SK-N-SH (cell line): ENCODE measurements around the gene THAP2. TPM values are rescaled to one million over a fixed set of nuclear protein-coding genes. Genes with fewer than 3 reads are reported as not detected.
"Not testable (repeated sequence)": the region's sequence is repeated elsewhere in the genome, so short reads cannot be mapped to it uniquely, and the experiment has no call there.

Experiments
- CTCF ChIA-PET: fragments of 300-600, 350-600 bp; formaldehyde crosslinking; extraction: SDS; loops from one replicate; lab custom pipeline; 2021; lab: Yijun Ruan, JAX
- POLR2A ChIA-PET: fragments of 350-600 bp; sonication (Branson Sonifier 250); formaldehyde crosslinking; extraction: SDS; loops from one replicate; lab custom pipeline; 2020; ENCODE audit warnings: antibody characterized with exemption, inconsistent platforms; lab: Yijun Ruan, JAX
- DNase-seq: peaks from one replicate; pipeline ENCODE4 v3.0.0; 2012
- H2AFZ ChIP-seq: fragments of 200-600 bp; sonication (generic); 2 replicates; pipeline ENCODE4 v1.8.1; 2016; ENCODE audit warnings: antibody characterized with exemption, mild to moderate bottlenecking, low read depth
- H3F3A ChIP-seq: fragments of 200-600 bp; sonication (generic); replicated peaks from 2 replicates; pipeline ENCODE3; 2016; ENCODE audit warnings: antibody characterized with exemption, mild to moderate bottlenecking; ENCODE audit not compliant: insufficient read depth
- H3K27ac ChIP-seq, 2 experiments: fragments of 200-500 bp in 1 of 2; fragments of 200-600 bp in 1 of 2; sonication (Bioruptor generic) in 1 of 2; sonication (generic), shearing (Covaris generic) in 1 of 2; 2 replicates each; pipeline versions ENCODE4 v1.5.1 to v1.6.1; 2014 to 2016; ENCODE audit warnings: low read depth in 2 of 2, inconsistent platforms in 1 of 2, low read length in 1 of 2, mild to moderate bottlenecking in 1 of 2, mixed read lengths in 1 of 2
- H3K27me3 ChIP-seq: fragments of 200-600 bp; sonication (generic), shearing (Covaris generic); 2 replicates; pipeline ENCODE4 v1.6.1; 2016; ENCODE audit warnings: mixed run types; ENCODE audit not compliant: insufficient read depth
- H3K36me3 ChIP-seq, 2 experiments: fragments of 200-500 bp in 1 of 2; fragments of 200-600 bp in 1 of 2; sonication (Bioruptor generic) in 1 of 2; sonication (generic) in 1 of 2; replicated peaks in 1 of 2; 2 replicates each; pipeline versions ENCODE3 to v1.5.1; 2014 to 2016; ENCODE audit warnings: low read length in 1 of 2, mild to moderate bottlenecking in 1 of 2; ENCODE audit not compliant: insufficient read depth in 2 of 2, control insufficient read depth in 1 of 2
- H3K4me1 ChIP-seq, 2 experiments: fragments of 200-500 bp in 1 of 2; fragments of 200-600 bp in 1 of 2; sonication (Bioruptor generic) in 1 of 2; sonication (generic), shearing (Covaris generic) in 1 of 2; 2 replicates each; pipeline versions ENCODE4 v1.5.1 to v1.6.1; 2014 to 2016; ENCODE audit warnings: low read depth in 1 of 2, low read length in 1 of 2, mixed run types in 1 of 2; ENCODE audit not compliant: insufficient read depth in 2 of 2, control insufficient read depth in 1 of 2
- H3K4me2 ChIP-seq: fragments of 200-600 bp; sonication (generic), shearing (Covaris generic); 2 replicates; pipeline ENCODE4 v1.6.1; 2017; ENCODE audit warnings: mixed run types
- H3K4me3 ChIP-seq, 2 experiments: fragments of 200-500 bp in 1 of 2; fragments of 200-600 bp in 1 of 2; sonication (Bioruptor generic) in 1 of 2; sonication (generic), shearing (Covaris generic) in 1 of 2; 2 replicates each; pipeline versions ENCODE4 v1.5.1 to v1.8.1; 2014 to 2016; ENCODE audit warnings: low read depth in 2 of 2, inconsistent platforms in 1 of 2, low read length in 1 of 2, mild to moderate bottlenecking in 1 of 2, mixed read lengths in 1 of 2, moderate library complexity in 1 of 2
- H3K79me2 ChIP-seq: fragments of 200-600 bp; sonication (generic); 2 replicates; pipeline ENCODE4 v1.8.1; 2017; ENCODE audit warnings: mild to moderate bottlenecking; ENCODE audit not compliant: insufficient read depth
- H3K9ac ChIP-seq: fragments of 200-600 bp; sonication (generic); 2 replicates; pipeline ENCODE4 v1.6.1; 2017; ENCODE audit warnings: mixed run types
- H3K9me2 ChIP-seq: fragments of 200-600 bp; sonication (generic); 2 replicates; pipeline ENCODE4 v1.6.1; 2017; ENCODE audit warnings: mixed run types
- H3K9me3 ChIP-seq: fragments of 200-600 bp; sonication (generic); 2 replicates; pipeline ENCODE4 v1.6.1; 2017; ENCODE audit warnings: mixed run types, mild to moderate bottlenecking, moderate library complexity
- H4K20me1 ChIP-seq: fragments of 200-600 bp; sonication (generic); 2 replicates; pipeline ENCODE4 v1.6.1; 2017; ENCODE audit warnings: mild to moderate bottlenecking, mixed run types; ENCODE audit not compliant: insufficient read depth
- CHD2 ChIP-seq: fragments of 150-350 bp; IDR thresholded peaks from 2 replicates; pipeline ENCODE4 v1.6.1; 2018; ENCODE audit warnings: low read length; ENCODE audit not compliant: partially characterized antibody
- CTCF ChIP-seq: fragments of 200-600 bp; sonication (generic); IDR thresholded peaks from 2 replicates; pipeline ENCODE4 v1.6.1; 2017; ENCODE audit warnings: antibody characterized with exemption, mild to moderate bottlenecking, moderate library complexity
- EZH2phosphoT487 ChIP-seq: fragments of 200-600 bp; sonication (generic); IDR thresholded peaks from 2 replicates; pipeline ENCODE4 v1.6.1; 2017; ENCODE audit warnings: low read depth, mixed run types, mild to moderate bottlenecking, antibody characterized with exemption, moderate library complexity, borderline replicate concordance
- GATA2 ChIP-seq: sonication (generic); formaldehyde crosslinking; IDR thresholded peaks from 2 replicates; pipeline ENCODE4 v1.5.0; 2020; ENCODE audit warnings: mild to moderate bottlenecking, missing genetic modification reagents
- JUND ChIP-seq: IDR thresholded peaks from 2 replicates; pipeline ENCODE4 v1.4.0; 2012
- MAX ChIP-seq: IDR thresholded peaks from 2 replicates; pipeline ENCODE4 v1.4.0; 2012; ENCODE audit warnings: low read depth
- MEF2A ChIP-seq: IDR thresholded peaks from 2 replicates; pipeline ENCODE4 v1.4.0; 2012; ENCODE audit warnings: low read depth, borderline replicate concordance
- NFIC ChIP-seq: IDR thresholded peaks from 2 replicates; pipeline ENCODE4 v1.4.0; 2012; ENCODE audit warnings: borderline replicate concordance
- PBX3 ChIP-seq: IDR thresholded peaks from 2 replicates; pipeline ENCODE4; 2012
- POLR2AphosphoS5 ChIP-seq: IDR thresholded peaks from 2 replicates; pipeline ENCODE4 v1.6.1; 2012; ENCODE audit warnings: low read depth, low read length
- RAD21 ChIP-seq: IDR thresholded peaks from 2 replicates; pipeline ENCODE4 v1.6.1; 2012; ENCODE audit warnings: mild to moderate bottlenecking, low read length
- RCOR1 ChIP-seq: fragments of 150-350 bp; IDR thresholded peaks from 2 replicates; pipeline ENCODE4 v1.6.1; 2017; ENCODE audit warnings: antibody characterized with exemption, low read length
- REST ChIP-seq: IDR thresholded peaks from 2 replicates; pipeline ENCODE4 v1.6.1; 2012; ENCODE audit warnings: mild to moderate bottlenecking, low read depth, low read length, moderate library complexity
- RFX5 ChIP-seq: IDR thresholded peaks from 2 replicates; pipeline ENCODE4 v1.6.1; 2012; ENCODE audit warnings: mild to moderate bottlenecking, improper control_type of control experiment, low read length
- SIN3A ChIP-seq: IDR thresholded peaks from 2 replicates; pipeline ENCODE4 v1.6.1; 2012; ENCODE audit warnings: low read depth, mild to moderate bottlenecking, low read length, moderate library complexity, borderline replicate concordance
- TCF12 ChIP-seq: IDR thresholded peaks from 2 replicates; pipeline ENCODE4 v1.4.0; 2012
- TEAD4 ChIP-seq: IDR thresholded peaks from 2 replicates; pipeline ENCODE4 v1.4.0; 2012; ENCODE audit warnings: mild to moderate bottlenecking, borderline replicate concordance; ENCODE audit not compliant: insufficient read depth
- ZBTB33 ChIP-seq: IDR thresholded peaks from 2 replicates; pipeline ENCODE4 v1.4.0; 2012; ENCODE audit warnings: low read depth, borderline replicate concordance
- WGBS: methylation state at CpG from one replicate; pipeline ENCODE4 v1.1.6; 2017; ENCODE audit warnings: low lambda C conversion rate; 5-methylcytosine and 5-hydroxymethylcytosine counted together
- polyA plus RNA-seq, 3 experiments: library from polyadenylated mRNA; depleted of rRNA; stranded (reverse); fragments of >200 nt; gene quantifications; 2 replicates each; pipeline ENCODE4 v1.2.3, GENCODE V29; 2012

THAP2 gene
- polyA plus RNA-seq, 1 of the 3 experiments (the other 2 are of a cell fraction): 2.9 TPM

- POLR2A ChIA-PET, CTCF ChIA-PET: not testable (repeated sequence)
Measured at GRCh38 chr12:71693651-71694050, 29.6 kb downstream of the THAP2 start.

GRCh38 chr12:71694099-71694820 is 30.2 kb downstream of the THAP2 start:
- no peaks in the 10 kb centered on the region for H3K27me3 ChIP-seq
- no peak overlapping the region for H3K4me2 ChIP-seq
- H3K4me3 ChIP-seq: no peak overlapping the region
- H4K20me1 ChIP-seq: no peaks in the 10 kb centered on the region
- POLR2A ChIA-PET: no interaction called here
- H3F3A ChIP-seq: peaks cover 5% of the 10 kb centered on the region
- 100% methylated on average over 1 of the region's 1 CpG for WGBS
- H3K9ac ChIP-seq: no peak overlapping the region
- H3K9me3 ChIP-seq: no peaks in the 10 kb centered on the region
- H3K36me3 ChIP-seq: peaks cover 20 to 37% of the 10 kb centered on the region in 2 experiments
- no peaks in the 10 kb centered on the region for H3K9me2 ChIP-seq
- no peak overlapping the region for H2AFZ ChIP-seq
- no peaks in the 10 kb centered on the region for H3K4me1 ChIP-seq
- no peak overlapping the region for H3K27ac ChIP-seq
- TF ChIP-seq RFX5: no peak
- TF ChIP-seq MAX: no peak
- no peak for TF ChIP-seq POLR2AphosphoS5
- TF ChIP-seq RCOR1: no peak
- TF ChIP-seq TCF12: no peak
- TF ChIP-seq REST: no peak
- TF ChIP-seq PBX3: no peak
- no peak for TF ChIP-seq NFIC
- no peak for TF ChIP-seq CTCF
- no peak for TF ChIP-seq ZBTB33
- no peak for TF ChIP-seq TEAD4
- TF ChIP-seq MEF2A: no peak
- TF ChIP-seq CHD2: no peak
- no peak for TF ChIP-seq RAD21
- TF ChIP-seq SIN3A: no peak
- no peak for TF ChIP-seq GATA2 (CRISPR knock-in tag)
- no peak for TF ChIP-seq JUND
- TF ChIP-seq EZH2phosphoT487: no peak
- DNase-seq: no peak
- peaks cover under 1% of the 10 kb centered on the region; the same call in 1 of the 2 replicates for H3K79me2 ChIP-seq
- CTCF ChIA-PET: interaction anchor here (1.7 kb wide), 1 partner anchor 53 kb away, joined by 4 read pairs; no protein-coding TSS in a partner anchor

More at GRCh38 chr12:71693651-71694050, 29.6 kb downstream of the THAP2 start:
- H3K9ac ChIP-seq, H3K79me2 ChIP-seq, H3K4me2 ChIP-seq, H2AFZ ChIP-seq, H3K9me2 ChIP-seq, H3K9me3 ChIP-seq, H3K27ac ChIP-seq, H3F3A ChIP-seq, H4K20me1 ChIP-seq, H3K27me3 ChIP-seq, DNase-seq, H3K4me3 ChIP-seq, H3K4me1 ChIP-seq: not testable (repeated sequence)
- H3K36me3 ChIP-seq: peaks cover 14 to 30% of the 10 kb centered on the region in 2 experiments
- 90% methylated on average over 5 of the region's 5 CpGs for WGBS
